ENCODE results near the gene NDUFB10.

NDUFB10 gene

GRCh38 chr16:2007081-2007836, 47.9 kb downstream of the NDUFB10 start:
- TF ChIP-seq CTCF (IDR thresholded peaks at IDR 0.05) (no peak), ZFX (IDR thresholded peaks at IDR 0.05; ENCODE audit: borderline replicate concordance) (no peak)
- peak overlapping the region; percentile 86 for H3K27ac ChIP-seq

GRCh38 chr16:2008009-2008526, 48.7 kb downstream of the NDUFB10 start:
- no peak for TF ChIP-seq CTCF (IDR thresholded peaks at IDR 0.05)
- TF ChIP-seq ZFX (IDR thresholded peaks at IDR 0.05; ENCODE audit: borderline replicate concordance): no peak
- peak overlapping the region; percentile 86 for H3K27ac ChIP-seq

GRCh38 chr16:2008631-2009163, 49.4 kb downstream of the NDUFB10 start:
- H3K27ac ChIP-seq: peak overlapping the region; percentile 86
- TF ChIP-seq ZFX (IDR thresholded peaks at IDR 0.05; ENCODE audit: borderline replicate concordance) (no peak), CTCF (IDR thresholded peaks at IDR 0.05) (no peak)

GRCh38 chr16:2009164-2009711, 49.9 kb downstream of the NDUFB10 start:
- H3K27ac ChIP-seq: peak overlapping the region; percentile 86
- TF ChIP-seq CTCF (IDR thresholded peaks at IDR 0.05) (no peak; the same call in 1 of the 2 replicates), ZFX (IDR thresholded peaks at IDR 0.05; ENCODE audit: borderline replicate concordance) (no peak)

- H3K27ac ChIP-seq: peak within 1 kb of the TSS; percentile 86
- TF ChIP-seq ZFX (IDR thresholded peaks at IDR 0.05; ENCODE audit: borderline replicate concordance): no peak
- no peak for TF ChIP-seq CTCF (IDR thresholded peaks at IDR 0.05)
Observed at GRCh38 chr16:2009791-2010510, 50.6 kb downstream of the NDUFB10 start, which contains the start of gene ZNF598. TSS of gene ZNF598 (minus strand) at chr16:2009821.

Measured in 22Rv1 (cell line).